T follicular helper cell (primary cell): Measurements from ENCODE around the gene OLFM3.

Experiments
- DNase-seq: peaks from one replicate; pipeline ENCODE4 v3.0.0-alpha.2; 2020; ENCODE audit warnings: low read depth

Gene OLFM3

DNA sequence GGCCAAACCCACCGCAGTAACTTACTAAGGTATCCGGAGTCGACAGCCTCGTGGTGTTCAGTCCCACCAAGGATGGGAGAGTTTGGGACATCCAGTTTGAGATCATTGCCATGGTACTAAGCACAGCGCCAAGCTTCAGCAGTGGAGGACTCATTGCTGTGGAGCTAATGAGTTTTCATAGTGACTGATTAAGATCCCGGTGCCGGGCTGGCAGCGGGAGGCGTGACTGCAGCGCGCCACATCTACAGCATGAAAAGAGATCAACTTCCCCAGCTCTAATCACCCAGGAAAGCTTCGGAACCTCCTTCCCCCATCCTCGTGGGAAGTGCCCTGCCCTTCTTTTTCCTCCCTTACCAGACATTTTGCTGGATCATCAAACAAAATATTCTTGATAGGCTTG lies 149.9 kb downstream of the OLFM3 start:
- DNase-seq = no peak

DNA sequence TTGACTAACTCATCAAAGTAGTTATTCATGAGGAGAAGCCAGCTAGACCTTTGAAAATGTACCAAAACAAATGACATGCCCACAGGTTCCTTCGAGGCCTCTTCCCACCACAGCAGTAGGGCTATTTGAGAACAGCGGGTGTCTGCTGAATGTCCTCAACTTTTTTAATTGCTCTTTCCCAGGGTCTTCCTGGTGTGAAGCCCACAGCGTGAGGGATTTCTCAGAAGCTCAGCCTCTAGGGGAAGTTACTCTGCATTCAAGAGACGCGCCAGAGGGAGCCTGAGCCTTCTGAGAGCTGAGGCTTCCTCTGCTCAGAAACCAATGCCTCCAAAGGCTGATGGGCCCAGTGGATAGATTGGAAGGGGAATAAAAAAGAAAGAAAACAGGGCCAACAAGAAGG lies 153.6 kb downstream of the OLFM3 start:
- DNase-seq = no peak

DNA sequence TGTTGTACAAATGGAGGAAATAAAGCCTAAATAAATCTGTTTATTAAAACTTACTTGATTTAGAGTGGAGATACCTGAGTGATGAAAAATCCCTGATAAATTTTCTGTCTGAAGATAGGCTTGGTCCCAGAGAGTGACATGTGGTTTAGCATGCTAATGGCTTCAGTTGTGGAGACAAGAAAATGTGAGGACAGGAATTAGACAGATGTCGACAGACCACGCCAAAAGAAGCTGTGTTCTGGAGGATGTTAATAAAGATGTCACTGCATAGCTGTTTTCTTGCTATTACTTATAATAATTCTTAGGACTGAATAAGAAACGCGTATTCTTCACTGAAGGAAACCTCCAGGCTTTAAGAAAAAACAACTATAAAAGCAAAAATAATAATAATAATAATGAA lies 154.9 kb downstream of the OLFM3 start:
- DNase-seq = no peak

DNA sequence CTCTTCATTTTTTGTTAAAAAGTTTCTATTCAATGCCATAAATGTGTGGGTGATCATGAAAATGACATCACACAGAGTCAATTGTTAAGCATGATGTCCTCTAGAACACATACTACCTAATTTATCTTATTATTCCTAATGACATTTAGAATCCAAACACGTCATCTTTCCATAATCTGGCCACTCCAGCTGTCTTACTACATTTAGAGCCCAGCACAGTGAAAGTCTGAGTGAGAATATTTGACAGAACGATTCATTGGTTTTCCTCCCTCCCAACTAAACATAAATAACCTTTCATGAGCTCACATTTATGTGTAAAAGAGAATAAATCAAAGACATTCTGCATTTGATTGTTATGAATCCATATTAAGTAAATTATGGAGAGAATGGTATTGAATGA lies 160.7 kb downstream of the OLFM3 start:
- no peak for DNase-seq

DNA sequence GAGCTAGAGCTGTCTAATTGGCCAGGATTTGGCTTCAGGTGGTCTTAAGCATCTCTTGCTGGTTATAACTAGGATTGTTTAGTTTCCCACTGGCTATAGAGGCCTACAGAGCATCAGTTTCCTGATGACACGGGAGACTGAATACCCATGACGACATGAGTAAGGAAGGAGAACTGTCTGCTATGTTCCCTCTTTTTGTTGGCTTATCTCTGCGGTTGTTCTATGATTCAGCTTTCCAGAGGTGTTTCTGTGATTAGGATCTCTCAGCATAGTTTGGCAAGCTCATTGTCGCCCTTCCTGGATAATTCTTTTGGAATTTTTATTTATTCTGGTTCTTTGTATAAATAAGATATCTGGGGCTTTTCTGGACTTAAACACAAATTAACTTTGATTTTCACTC lies 163.4 kb downstream of the OLFM3 start:
- no peak for DNase-seq

DNA sequence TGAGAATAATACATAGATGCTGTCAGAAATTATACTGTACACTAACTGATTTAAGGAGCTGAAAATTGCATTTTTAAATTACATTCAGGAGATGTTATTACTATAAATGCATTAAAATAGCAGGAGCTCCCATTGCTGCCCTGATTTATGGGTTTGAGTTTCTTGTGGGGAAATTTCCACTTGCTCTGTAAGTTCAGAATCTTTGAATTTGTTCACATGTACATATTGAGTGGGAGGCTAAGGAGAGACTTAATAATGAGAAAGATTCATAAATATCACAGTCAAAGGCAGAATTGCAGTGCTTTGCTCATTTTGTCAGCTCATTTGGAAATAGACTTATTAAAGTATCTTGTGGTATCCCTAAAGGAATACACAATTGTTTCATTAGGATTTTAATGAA lies 170.3 kb downstream of the OLFM3 start:
- DNase-seq = no peak

DNA sequence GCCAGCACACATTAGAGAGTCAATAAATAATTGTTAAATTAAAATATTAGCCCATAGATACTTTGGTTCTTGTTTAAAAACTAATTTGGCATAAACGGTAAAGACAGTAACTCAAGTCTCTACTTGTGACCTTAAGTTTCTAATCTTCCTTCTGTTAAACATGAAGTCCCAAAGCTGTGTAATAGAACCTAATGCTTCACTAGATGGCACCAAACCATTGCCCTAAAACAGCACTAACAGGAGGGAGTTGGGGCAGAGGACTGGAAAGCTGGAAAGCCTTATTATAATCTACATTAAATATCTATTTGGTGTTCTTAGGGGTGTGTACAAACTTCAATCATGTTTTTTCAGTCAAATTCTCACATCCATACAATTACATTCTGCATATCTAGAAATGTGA lies 176.7 kb downstream of the OLFM3 start:
- no peak for DNase-seq

DNA sequence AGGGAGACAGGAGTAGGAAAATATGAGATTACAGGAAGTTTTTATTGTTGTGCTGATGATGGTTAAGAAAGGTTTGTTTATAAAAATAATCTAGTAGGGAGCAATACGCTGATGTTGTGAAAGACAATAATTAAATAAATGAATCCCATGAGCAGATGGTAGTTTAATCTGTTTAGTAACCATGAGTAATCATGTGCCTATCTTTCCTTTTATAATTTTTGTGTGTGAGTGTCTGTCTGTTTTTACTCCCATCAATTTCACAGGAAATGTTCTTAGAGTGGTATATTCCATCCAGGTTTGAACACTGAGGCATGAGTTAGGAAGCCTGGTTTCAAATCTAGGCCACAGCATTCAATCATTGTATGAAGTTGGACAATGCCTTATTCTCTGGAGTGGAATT lies 180.5 kb downstream of the OLFM3 start:
- DNase-seq = no peak

DNA sequence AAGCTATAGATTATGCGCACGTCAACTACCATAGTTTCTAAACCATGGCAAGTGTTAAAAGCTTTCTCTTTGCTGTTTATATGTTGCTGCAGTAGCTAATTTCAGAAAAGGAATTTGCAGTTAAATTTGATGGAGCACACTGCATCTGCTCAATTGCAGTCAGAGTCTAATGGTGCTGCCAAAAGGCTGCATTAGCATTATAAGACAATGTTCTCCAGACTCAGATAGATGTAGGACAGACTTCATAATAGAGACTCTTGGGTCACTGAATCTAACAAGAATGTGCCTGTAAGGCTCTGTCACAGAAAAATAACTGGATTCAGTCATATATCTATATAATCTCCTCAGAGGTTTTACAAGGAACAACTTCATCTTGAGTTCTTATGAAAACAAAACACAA lies 198.3 kb downstream of the OLFM3 start:
- no peak for DNase-seq

DNA sequence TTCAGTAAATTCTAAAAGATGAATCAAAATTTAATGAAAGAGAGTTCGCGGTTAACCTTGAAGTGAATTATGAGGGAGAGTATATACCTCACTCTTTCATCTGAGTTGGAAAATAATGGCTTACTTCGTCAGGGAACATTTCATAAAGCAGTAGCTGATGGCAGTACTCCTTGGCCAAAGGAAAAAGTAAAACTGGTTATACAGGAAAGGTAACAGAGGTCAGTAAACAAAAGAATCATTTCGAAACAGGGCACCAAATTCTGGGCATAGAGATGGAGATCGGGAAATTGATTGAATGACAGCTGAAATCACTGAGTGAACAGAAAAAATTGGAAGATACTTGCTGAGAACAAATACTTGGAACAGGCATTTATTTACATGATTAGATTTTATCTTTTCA lies 199.0 kb downstream of the OLFM3 start:
- no peak for DNase-seq

DNA sequence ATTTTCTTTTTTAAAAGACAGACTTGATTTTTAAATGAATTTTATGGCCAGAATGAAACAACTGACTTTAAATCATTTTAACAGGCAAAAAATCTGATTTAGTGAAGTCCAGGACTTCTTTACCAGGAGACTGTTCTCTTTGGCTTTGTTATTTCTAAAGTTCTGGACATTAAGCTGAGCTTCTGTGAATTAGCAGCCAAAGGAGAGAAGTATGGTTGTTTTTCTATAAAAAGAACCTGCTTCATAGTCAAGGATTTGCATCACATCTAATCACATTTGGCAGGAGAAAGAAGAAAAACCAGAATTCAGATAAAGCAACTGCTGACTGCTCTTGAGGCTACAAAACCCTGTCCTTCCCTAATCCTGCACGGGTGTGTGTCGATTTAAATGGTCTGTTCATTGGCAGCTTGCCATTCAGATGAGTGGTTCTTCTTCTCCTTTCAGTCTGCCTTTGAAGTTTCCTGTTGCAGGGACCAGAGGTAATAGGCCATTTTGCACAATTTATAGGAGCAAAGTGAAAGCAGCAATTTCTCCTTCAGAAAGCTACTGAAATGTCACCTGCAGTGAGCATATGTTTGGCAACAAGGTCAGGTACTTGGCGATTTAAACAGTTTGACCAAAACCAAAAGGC lies 215.4 kb downstream of the OLFM3 start:
- no peak for DNase-seq

DNA sequence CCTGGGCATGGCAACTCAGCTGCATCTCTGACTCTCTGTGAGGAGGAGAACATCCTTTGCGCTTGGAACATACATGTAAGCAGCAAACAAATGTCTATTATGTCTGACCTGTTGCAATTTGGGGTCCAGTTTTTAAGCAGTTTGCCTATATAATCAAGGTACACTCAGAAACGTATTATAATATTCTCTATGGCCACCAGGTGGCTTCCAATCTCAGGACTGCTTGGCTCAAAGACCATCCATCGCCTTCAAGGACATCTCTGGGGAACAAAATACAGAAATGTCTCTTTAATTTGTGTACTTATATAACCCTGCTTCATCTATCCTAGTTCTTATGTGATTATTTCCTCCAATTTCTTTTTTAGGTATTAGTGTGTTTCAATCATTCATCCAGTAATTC lies 227.2 kb downstream of the OLFM3 start:
- DNase-seq = no peak

DNA sequence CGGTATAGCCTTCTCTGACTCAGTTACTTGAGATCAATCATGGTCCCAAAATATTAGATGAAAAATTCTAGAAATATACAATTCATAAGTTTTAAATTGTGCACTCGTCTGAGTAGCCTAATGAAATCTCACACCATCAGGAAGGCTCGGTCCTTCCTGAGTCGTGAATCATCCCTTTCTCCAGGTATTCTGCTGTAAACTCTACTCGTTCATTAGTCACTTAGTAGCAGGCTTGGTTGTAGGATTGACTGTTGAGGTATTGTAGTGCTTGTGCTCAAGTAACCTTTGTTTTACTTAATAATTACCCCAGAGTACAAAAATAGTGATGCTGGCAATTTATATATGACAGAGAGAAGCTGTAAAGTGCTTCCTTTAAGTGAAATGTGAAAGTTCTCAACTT lies 238.7 kb downstream of the OLFM3 start:
- no peak for DNase-seq

DNA sequence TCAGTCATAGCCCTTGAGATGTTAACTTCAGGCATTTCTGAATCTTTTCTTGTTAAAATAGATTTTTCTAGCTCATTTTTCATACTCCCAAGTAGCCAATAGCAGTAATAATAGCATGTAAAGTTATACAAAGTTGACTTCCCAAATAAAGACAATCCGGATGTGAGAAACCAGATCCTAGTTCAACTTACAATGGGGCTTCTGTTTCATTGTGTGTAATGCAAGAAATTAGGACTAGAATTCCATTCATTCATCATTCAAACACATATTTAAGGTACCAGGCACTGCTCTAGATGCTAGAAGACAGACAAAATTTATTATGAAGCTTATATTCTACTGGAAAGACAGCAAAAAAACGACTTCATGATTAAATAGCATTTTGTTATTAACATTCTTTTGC lies 240.3 kb downstream of the OLFM3 start:
- DNase-seq = no peak
